ENCODE data around the gene BTG3.

DNA sequence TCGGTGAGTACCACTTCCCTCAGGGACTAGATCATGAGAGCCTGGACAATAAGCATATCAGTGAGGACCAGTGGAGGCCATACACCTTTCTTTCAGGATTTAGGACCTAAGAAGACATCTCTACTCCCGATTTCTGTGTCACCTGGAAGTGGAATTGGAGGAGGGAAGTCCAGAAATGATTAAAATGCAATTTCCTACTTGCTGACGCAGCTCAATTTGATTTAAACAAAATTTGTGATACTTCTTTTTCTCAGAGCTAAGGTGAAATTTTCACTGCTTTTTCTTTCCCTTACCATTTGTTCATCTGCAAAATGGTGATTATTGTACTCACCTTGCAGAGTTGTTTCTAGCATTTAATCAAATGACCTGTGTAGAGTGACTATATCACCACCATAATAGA, 38.8 kb upstream of the BTG3 start:
- TF ChIP-seq TAF1 (IDR thresholded peaks at IDR 0.05; ENCODE audit: borderline replicate concordance, insufficient read depth, low read length): no peak
- no peak for TF ChIP-seq POLR2AphosphoS5 (IDR thresholded peaks at IDR 0.05; ENCODE audit: low read depth, low read length)
- TF ChIP-seq, protein P1, sequence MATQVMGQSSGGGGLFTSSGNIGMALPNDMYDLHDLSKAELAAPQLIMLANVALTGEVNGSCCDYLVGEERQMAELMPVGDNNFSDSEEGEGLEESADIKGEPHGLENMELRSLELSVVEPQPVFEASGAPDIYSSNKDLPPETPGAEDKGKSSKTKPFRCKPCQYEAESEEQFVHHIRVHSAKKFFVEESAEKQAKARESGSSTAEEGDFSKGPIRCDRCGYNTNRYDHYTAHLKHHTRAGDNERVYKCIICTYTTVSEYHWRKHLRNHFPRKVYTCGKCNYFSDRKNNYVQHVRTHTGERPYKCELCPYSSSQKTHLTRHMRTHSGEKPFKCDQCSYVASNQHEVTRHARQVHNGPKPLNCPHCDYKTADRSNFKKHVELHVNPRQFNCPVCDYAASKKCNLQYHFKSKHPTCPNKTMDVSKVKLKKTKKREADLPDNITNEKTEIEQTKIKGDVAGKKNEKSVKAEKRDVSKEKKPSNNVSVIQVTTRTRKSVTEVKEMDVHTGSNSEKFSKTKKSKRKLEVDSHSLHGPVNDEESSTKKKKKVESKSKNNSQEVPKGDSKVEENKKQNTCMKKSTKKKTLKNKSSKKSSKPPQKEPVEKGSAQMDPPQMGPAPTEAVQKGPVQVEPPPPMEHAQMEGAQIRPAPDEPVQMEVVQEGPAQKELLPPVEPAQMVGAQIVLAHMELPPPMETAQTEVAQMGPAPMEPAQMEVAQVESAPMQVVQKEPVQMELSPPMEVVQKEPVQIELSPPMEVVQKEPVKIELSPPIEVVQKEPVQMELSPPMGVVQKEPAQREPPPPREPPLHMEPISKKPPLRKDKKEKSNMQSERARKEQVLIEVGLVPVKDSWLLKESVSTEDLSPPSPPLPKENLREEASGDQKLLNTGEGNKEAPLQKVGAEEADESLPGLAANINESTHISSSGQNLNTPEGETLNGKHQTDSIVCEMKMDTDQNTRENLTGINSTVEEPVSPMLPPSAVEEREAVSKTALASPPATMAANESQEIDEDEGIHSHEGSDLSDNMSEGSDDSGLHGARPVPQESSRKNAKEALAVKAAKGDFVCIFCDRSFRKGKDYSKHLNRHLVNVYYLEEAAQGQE (IDR thresholded peaks at IDR 0.05; ENCODE audit: insufficient read depth in 1 of 2, low read depth in 2 of 2, low read length in 2 of 2): no peak
